WTC11 (cell line): Measurements from ENCODE around the gene ARHGAP32.

ENCODE experiments used
- CTCF ChIP-seq: fragments of 200-600 bp; IDR thresholded peaks from 2 replicates; pipeline ENCODE4 v1.8.0; 2022; ENCODE audit warnings: antibody characterized with exemption
- ESRRA ChIP-seq: sonication (generic); formaldehyde crosslinking; IDR thresholded peaks from 2 replicates; pipeline ENCODE4 v1.8.1; 2022; ENCODE audit warnings: mild to moderate bottlenecking, missing genetic modification reagents, borderline replicate concordance
- FOXK1 ChIP-seq: sonication (generic); formaldehyde crosslinking; IDR thresholded peaks from 2 replicates; pipeline ENCODE4 v1.8.0; 2022; ENCODE audit warnings: mild to moderate bottlenecking, moderate library complexity, missing genetic modification reagents
- JUN ChIP-seq: sonication (generic); formaldehyde crosslinking; IDR thresholded peaks from 2 replicates; pipeline ENCODE4 v1.8.0; 2023; ENCODE audit warnings: mild to moderate bottlenecking, missing genetic modification reagents
- KAT7 ChIP-seq: sonication (generic); formaldehyde crosslinking; IDR thresholded peaks from 2 replicates; pipeline ENCODE4 v1.8.1; 2023; ENCODE audit warnings: missing genetic modification reagents, mild to moderate bottlenecking, borderline replicate concordance
- NR2C2 ChIP-seq: sonication (generic); formaldehyde crosslinking; IDR thresholded peaks from 2 replicates; pipeline ENCODE4 v1.8.0; 2022; ENCODE audit warnings: mild to moderate bottlenecking, missing genetic modification reagents
- SP1 ChIP-seq: sonication (generic); formaldehyde crosslinking; conservative IDR thresholded peaks from 2 replicates; pipeline ENCODE4 v1.8.1; 2022; ENCODE audit warnings: missing genetic modification reagents
- TP53 ChIP-seq: sonication (generic); formaldehyde crosslinking; IDR thresholded peaks from 2 replicates; pipeline ENCODE4 v1.8.1; 2023; ENCODE audit warnings: mild to moderate bottlenecking, missing genetic modification reagents
- USF1 ChIP-seq: sonication (generic); formaldehyde crosslinking; IDR thresholded peaks from 2 replicates; pipeline ENCODE4 v1.8.0; 2022; ENCODE audit warnings: mild to moderate bottlenecking, missing genetic modification reagents
- USF2 ChIP-seq: sonication (generic); formaldehyde crosslinking; IDR thresholded peaks from 2 replicates; pipeline ENCODE4 v1.8.1; 2023; ENCODE audit warnings: mild to moderate bottlenecking, missing genetic modification reagents, moderate library complexity
- TF ChIP-seq, protein P1 (sequence below): sonication (generic); formaldehyde crosslinking; IDR thresholded peaks from 2 replicates; pipeline ENCODE4 v1.8.0; 2022; ENCODE audit warnings: mild to moderate bottlenecking, missing genetic modification reagents

- no peak for TF ChIP-seq CTCF
- no peak for TF ChIP-seq FOXK1 (CRISPR knock-in tag)
- TF ChIP-seq USF2 (CRISPR knock-in tag) = no peak
- no peak for TF ChIP-seq SP1
- no peak for TF ChIP-seq NR2C2 (CRISPR knock-in tag)
- TF ChIP-seq ESRRA = no peak
- no peak for TF ChIP-seq KAT7 (CRISPR knock-in tag)
- TF ChIP-seq USF1 = no peak
- no peak for TF ChIP-seq TP53
- TF ChIP-seq, protein P1, sequence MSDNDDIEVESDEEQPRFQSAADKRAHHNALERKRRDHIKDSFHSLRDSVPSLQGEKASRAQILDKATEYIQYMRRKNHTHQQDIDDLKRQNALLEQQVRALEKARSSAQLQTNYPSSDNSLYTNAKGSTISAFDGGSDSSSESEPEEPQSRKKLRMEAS = no peak
- TF ChIP-seq JUN = no peak
Observed at GRCh38 chr11:128916037-128916572, 276.0 kb downstream of the ARHGAP32 start.
